DOHH2 (cell line): ENCODE measurements around the gene KLHL2.
A peak's percentile ranks its signal among the peaks of the same experiment; 100 is the strongest.

Source experiments
- H3F3A ChIP-seq: fragments of 200-600 bp; sonication (generic), shearing (Covaris generic); 2 replicates; pipeline ENCODE4 v1.6.0; 2016; ENCODE audit warnings: antibody characterized with exemption, mild to moderate bottlenecking; ENCODE audit not compliant: control insufficient read depth, insufficient read depth
- H3K27ac ChIP-seq: fragments of 200-600 bp; sonication (generic); 2 replicates; pipeline ENCODE4 v1.5.1; 2014; ENCODE audit warnings: low read depth, mild to moderate bottlenecking, low read length, moderate library complexity
- H3K27me3 ChIP-seq: fragments of 200-600 bp; sonication (generic); 2 replicates; pipeline ENCODE4 v1.6.1; 2014; ENCODE audit warnings: mild to moderate bottlenecking, low read length, mixed read lengths; ENCODE audit not compliant: control insufficient read depth
- H3K36me3 ChIP-seq: fragments of 200-600 bp; sonication (generic); 2 replicates; pipeline ENCODE4 v1.6.1; 2014; ENCODE audit warnings: mild to moderate bottlenecking, low read length, moderate library complexity, mixed read lengths; ENCODE audit not compliant: control insufficient read depth
- H3K4me1 ChIP-seq: fragments of 200-600 bp; sonication (generic); 2 replicates; pipeline ENCODE4 v1.6.1; 2014; ENCODE audit warnings: mild to moderate bottlenecking, low read length, mixed read lengths; ENCODE audit not compliant: control insufficient read depth
- H3K4me2 ChIP-seq: fragments of 200-600 bp; sonication (generic); 2 replicates; pipeline ENCODE4 v1.6.0; 2014; ENCODE audit warnings: mild to moderate bottlenecking, low read length, moderate library complexity
- H3K4me3 ChIP-seq: fragments of 200-600 bp; sonication (generic); 2 replicates; pipeline ENCODE4 v1.5.1; 2014; ENCODE audit warnings: mild to moderate bottlenecking, low read length, mixed read lengths
- H3K79me2 ChIP-seq: fragments of 200-600 bp; sonication (generic); 2 replicates; pipeline ENCODE4 v1.6.1; 2014; ENCODE audit warnings: mild to moderate bottlenecking, low read length, mixed read lengths; ENCODE audit not compliant: control insufficient read depth
- H3K9me2 ChIP-seq: fragments of 200-600 bp; sonication (generic); replicated peaks from 2 replicates; pipeline ENCODE4 v1.6.1; 2014; ENCODE audit warnings: mild to moderate bottlenecking, low read length, mixed read lengths; ENCODE audit not compliant: control insufficient read depth
- H3K9me3 ChIP-seq: fragments of 200-600 bp; sonication (generic); 2 replicates; pipeline ENCODE4 v1.6.1; 2014; ENCODE audit warnings: antibody characterized with exemption, low read length, mixed read lengths; ENCODE audit not compliant: control insufficient read depth, insufficient read depth
- H4K20me1 ChIP-seq: fragments of 200-600 bp; sonication (generic); 2 replicates; pipeline ENCODE4 v1.6.0; 2014; ENCODE audit warnings: low read depth, mild to moderate bottlenecking, antibody characterized with exemption, low read length, moderate library complexity; ENCODE audit not compliant: control insufficient read depth, insufficient read depth
- CTCF ChIP-seq: fragments of 200-600 bp; sonication (generic); IDR thresholded peaks from one replicate; pipeline ENCODE4 v1.5.1; 2014; ENCODE audit warnings: antibody characterized with exemption, mild to moderate bottlenecking, low read depth, low read length; ENCODE audit not compliant: poor library complexity, severe bottlenecking
- EZH2phosphoT487 ChIP-seq: fragments of 200-600 bp; sonication (generic); IDR thresholded peaks from 2 replicates; pipeline ENCODE4 v1.6.1; 2017; ENCODE audit warnings: borderline replicate concordance, mild to moderate bottlenecking, antibody characterized with exemption, low read length, moderate library complexity, mixed read lengths

KLHL2 gene

GRCh38 chr4:165312506-165312905 lies 105.1 kb downstream of the KLHL2 start:
- Histone ChIP-seq H3K36me3 (peaks cover 13% of the 10 kb centered on the region), H3K27ac (no peak overlapping the region), H3K4me1 (no peaks in the 10 kb centered on the region), H3K9me2 (no peaks in the 10 kb centered on the region), H3K4me2 (no peak overlapping the region), H3K27me3 (no peaks in the 10 kb centered on the region), H3K4me3 (no peak overlapping the region), H3K79me2 (no peaks in the 10 kb centered on the region), H4K20me1 (no peaks in the 10 kb centered on the region), H3K9me3 (no peaks in the 10 kb centered on the region), H3F3A (no peaks in the 10 kb centered on the region)
- TF ChIP-seq CTCF (no peak), EZH2phosphoT487 (no peak)

GRCh38 chr4:165319030-165319429 lies 111.7 kb downstream of the KLHL2 start:
- Histone ChIP-seq H3K4me2 (no peak overlapping the region), H3K4me1 (peaks cover 11% of the 10 kb centered on the region), H4K20me1 (no peaks in the 10 kb centered on the region), H3K36me3 (peaks cover 5% of the 10 kb centered on the region; the same call in 1 of the 2 replicates), H3K4me3 (no peak overlapping the region), H3K79me2 (no peaks in the 10 kb centered on the region), H3K27me3 (no peaks in the 10 kb centered on the region), H3K27ac (no peak overlapping the region), H3K9me3 (no peaks in the 10 kb centered on the region), H3F3A (peaks cover 3% of the 10 kb centered on the region; the same call in 1 of the 2 replicates), H3K9me2 (no peaks in the 10 kb centered on the region)
- no peak for TF ChIP-seq EZH2phosphoT487

GRCh38 chr4:165319509-165319908 lies 112.1 kb downstream of the KLHL2 start:
- Histone ChIP-seq H3K36me3 (peaks cover 3% of the 10 kb centered on the region; the same call in 1 of the 2 replicates), H3K4me2 (no peak overlapping the region), H3K27me3 (no peaks in the 10 kb centered on the region), H3K9me2 (no peaks in the 10 kb centered on the region), H4K20me1 (no peaks in the 10 kb centered on the region), H3K27ac (no peak overlapping the region), H3K4me1 (peaks cover 11% of the 10 kb centered on the region), H3K4me3 (no peak overlapping the region), H3K79me2 (no peaks in the 10 kb centered on the region), H3K9me3 (no peaks in the 10 kb centered on the region), H3F3A (peaks cover 3% of the 10 kb centered on the region; the same call in 1 of the 2 replicates)
- TF ChIP-seq CTCF (no peak), EZH2phosphoT487 (no peak)

GRCh38 chr4:165324236-165324917 lies 117.0 kb downstream of the KLHL2 start:
- Histone ChIP-seq H3K36me3 (peaks cover 30% of the 10 kb centered on the region), H4K20me1 (peaks cover 7% of the 10 kb centered on the region), H3F3A (peaks cover 3% of the 10 kb centered on the region; the same call in 1 of the 2 replicates), H3K9me2 (no peaks in the 10 kb centered on the region), H3K4me3 (no peak overlapping the region), H3K27ac (no peak overlapping the region), H3K79me2 (peaks cover 25% of the 10 kb centered on the region), H3K4me2 (no peak overlapping the region), H3K9me3 (peaks cover 8% of the 10 kb centered on the region; the same call in 1 of the 2 replicates), H3K27me3 (no peaks in the 10 kb centered on the region), H3K4me1 (peaks cover 28% of the 10 kb centered on the region)
- TF ChIP-seq CTCF (peak; percentile 9), EZH2phosphoT487 (no peak)
